Measurements from ENCODE around the gene MKRN3. TPM values are rescaled to one million over a fixed set of nuclear protein-coding genes. Genes with fewer than 3 reads are reported as not detected.

MKRN3 gene
- total and polyA plus RNA-seq, 2 of the 4 experiments (the other 2 are of a cell fraction), result under 0.01 to 0.17 TPM

Small RNA genes within 50 kb of the gene (microRNA-seq; reads per million reads assigned to microRNA genes)
- 0 reads per million in 2 experiments for gene MIR4508 (ENCODE audit: insufficient read depth in 1 of 2, insufficient read length in 1 of 2, unreplicated experiment in 1 of 2)

Small RNA genes within 50 kb of the gene (small RNA-seq; reads per million reads assigned to genes)
- gene MIR4508, result 0 to 0.04 (median 0) reads per million in 5 experiments

Other genes with a start within 250 kb of the MKRN3 start
- not detected in 2 replicates for gene GOLGA6L26, start 231.5 kb upstream of the MKRN3 start, total RNA-seq (2012; rRNA removed)
- gene GOLGA6L26, start 231.5 kb upstream of the MKRN3 start, polyA plus RNA-seq (2012; rRNA removed), result not detected in 2 replicates
- gene GOLGA8S, start 210.9 kb upstream of the MKRN3 start, total RNA-seq (2012; rRNA removed), result under 0.01 TPM in 2 replicates
- 0.01 and 0.03 TPM in 2 replicates for gene GOLGA8S, start 210.9 kb upstream of the MKRN3 start, polyA plus RNA-seq (2012; rRNA removed)
- gene GOLGA6L2, start 118.4 kb upstream of the MKRN3 start, total RNA-seq (2012; rRNA removed), result not detected in 2 replicates
- gene GOLGA6L2, start 118.4 kb upstream of the MKRN3 start, polyA plus RNA-seq (2012; rRNA removed), result not detected in 2 replicates
- under 0.01 and 0.18 TPM in 2 replicates for gene MAGEL2, start 82.2 kb downstream of the MKRN3 start, total RNA-seq (2012; rRNA removed)
- 0.27 and 0.29 TPM in 2 replicates for gene MAGEL2, start 82.2 kb downstream of the MKRN3 start, polyA plus RNA-seq (2012; rRNA removed)
- gene NDN, start 121.6 kb downstream of the MKRN3 start, total RNA-seq (2012; rRNA removed), result 40.1 and 50.3 TPM in 2 replicates
- 72.4 and 87.6 TPM in 2 replicates for gene NDN, start 121.6 kb downstream of the MKRN3 start, polyA plus RNA-seq (2012; rRNA removed)